Muscle layer of colon (tissue), 2 donors: ENCODE results near the gene PLEKHG4.

Experiments
- H3K27ac ChIP-seq: one replicate; pipeline ENCODE4 v1.7.0; 2013; ENCODE audit warnings: low read depth, mild to moderate bottlenecking, low read length, moderate library complexity
- H3K27me3 ChIP-seq, 2 donors: one replicate each; pipeline ENCODE4 v1.7.0; 2013; ENCODE audit warnings: low read length in 2 of 2, mild to moderate bottlenecking in 2 of 2; ENCODE audit not compliant: insufficient read depth in 2 of 2, control insufficient read depth in 1 of 2
- H3K36me3 ChIP-seq: one replicate; pipeline ENCODE4 v1.7.0; 2013; ENCODE audit warnings: mild to moderate bottlenecking, low read length; ENCODE audit not compliant: insufficient read depth
- H3K4me1 ChIP-seq: one replicate; pipeline ENCODE4 v1.7.0; 2013; ENCODE audit warnings: mild to moderate bottlenecking, low read length; ENCODE audit not compliant: insufficient read depth
- H3K4me3 ChIP-seq, 2 donors: one replicate each; pipeline ENCODE4 v1.7.0; 2013; ENCODE audit warnings: low read length in 2 of 2, low read depth in 1 of 2, mild to moderate bottlenecking in 1 of 2, moderate library complexity in 1 of 2
- H3K9ac ChIP-seq: one replicate; pipeline ENCODE4 v1.7.0; 2013; ENCODE audit warnings: low read length
- H3K9me3 ChIP-seq: one replicate; pipeline ENCODE4 v1.7.0; 2013; ENCODE audit warnings: mild to moderate bottlenecking, low read length
- donor health status: abdominal sarcoma.
- donor health status: Adenocarcinoma of cecum.

Gene PLEKHG4

DNA sequence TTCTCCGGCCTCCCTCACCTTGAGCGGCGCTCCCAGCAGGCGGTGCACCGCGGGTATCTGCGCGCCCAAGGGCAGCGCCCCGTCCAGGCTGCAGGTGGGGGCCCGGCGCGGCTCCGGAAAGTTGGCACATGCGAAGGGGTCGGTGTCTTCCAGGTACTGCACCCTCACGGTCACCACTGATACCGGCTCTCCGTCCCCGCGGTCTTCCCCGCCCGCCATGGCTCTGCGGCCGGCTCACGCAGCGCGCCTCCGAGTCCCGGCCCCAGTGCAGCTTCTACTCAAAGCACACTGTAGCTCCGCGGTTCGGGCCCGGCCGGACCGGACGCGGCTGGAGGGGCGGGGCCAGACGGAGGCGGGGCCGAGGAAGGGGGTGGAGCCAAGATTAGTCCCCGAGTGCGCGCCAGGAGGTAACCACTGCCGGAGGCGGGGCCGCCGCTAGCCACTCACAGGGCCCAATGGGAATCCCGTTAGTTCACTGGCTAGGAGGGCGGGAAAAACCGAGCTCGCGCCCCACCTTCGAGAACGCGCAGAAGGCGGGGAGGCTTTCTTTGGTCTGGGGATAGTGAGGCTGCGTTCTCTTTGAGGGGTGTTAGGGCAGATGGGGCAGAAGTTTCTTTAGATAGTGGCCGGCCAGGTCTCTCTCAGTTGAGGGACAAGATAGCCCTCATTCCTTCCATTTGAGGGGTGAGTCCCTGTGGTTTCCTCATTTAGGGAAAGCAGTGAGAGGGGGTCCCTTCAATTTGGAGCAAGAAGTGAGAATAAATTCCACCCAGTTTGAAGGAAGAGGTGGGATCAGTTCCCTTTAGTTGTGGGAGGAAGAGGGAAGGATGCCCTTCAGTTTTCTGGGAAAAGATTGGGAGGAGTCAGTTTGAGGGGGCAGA lies 31.9 kb upstream of the PLEKHG4 start, which contains the start of gene FHOD1:
FHOD1 (minus strand) TSS at position 290 of the 881 bp plus-strand sequence; CDS start at position 219, 71 bp downstream.
- H3K9me3 ChIP-seq: no peaks in the 10 kb centered on the region
- peak within 1 kb of the TSS; percentile 73 to 82 for H3K4me3 ChIP-seq
- H3K27ac ChIP-seq: peak within 1 kb of the TSS; percentile 91
- H3K4me1 ChIP-seq: peaks cover 35% of the 10 kb centered on the region
- H3K27me3 ChIP-seq: peaks cover 22 to 36% of the 10 kb centered on the region in 2 donors
- peak within 1 kb of the TSS; percentile 19 for H3K9ac ChIP-seq
- no peaks in the 10 kb centered on the region for H3K36me3 ChIP-seq

- Histone ChIP-seq H3K36me3 (no peaks in the 10 kb centered on the region), H3K9ac (no peak overlapping the region), H3K27me3 (peaks cover 22 to 42% of the 10 kb centered on the region in 2 donors), H3K4me1 (peaks cover 35% of the 10 kb centered on the region), H3K27ac (no peak overlapping the region), H3K4me3 (peak overlapping the region; percentile 49 to 82), H3K9me3 (no peaks in the 10 kb centered on the region)
These were observed 31.3 kb upstream of the PLEKHG4 start for GRCh38 chr16:67248073-67248400.

- Histone ChIP-seq H3K9ac (no peak within 1 kb of the TSS), H3K27ac (no peak within 1 kb of the TSS), H3K9me3 (no peaks in the 10 kb centered on the region), H3K27me3 (peaks cover 22 to 42% of the 10 kb centered on the region in 2 donors), H3K36me3 (no peaks in the 10 kb centered on the region), H3K4me3 (peak within 1 kb of the TSS; percentile 49 to 82), H3K4me1 (peaks cover 35% of the 10 kb centered on the region)
These were observed 30.7 kb upstream of the PLEKHG4 start, which contains the start of gene SLC9A5 for GRCh38 chr16:67248401-67249177. Gene SLC9A5, plus strand, starts transcription at chr16:67248979. Its CDS starts 36 bp downstream, at chr16:67249015.

DNA sequence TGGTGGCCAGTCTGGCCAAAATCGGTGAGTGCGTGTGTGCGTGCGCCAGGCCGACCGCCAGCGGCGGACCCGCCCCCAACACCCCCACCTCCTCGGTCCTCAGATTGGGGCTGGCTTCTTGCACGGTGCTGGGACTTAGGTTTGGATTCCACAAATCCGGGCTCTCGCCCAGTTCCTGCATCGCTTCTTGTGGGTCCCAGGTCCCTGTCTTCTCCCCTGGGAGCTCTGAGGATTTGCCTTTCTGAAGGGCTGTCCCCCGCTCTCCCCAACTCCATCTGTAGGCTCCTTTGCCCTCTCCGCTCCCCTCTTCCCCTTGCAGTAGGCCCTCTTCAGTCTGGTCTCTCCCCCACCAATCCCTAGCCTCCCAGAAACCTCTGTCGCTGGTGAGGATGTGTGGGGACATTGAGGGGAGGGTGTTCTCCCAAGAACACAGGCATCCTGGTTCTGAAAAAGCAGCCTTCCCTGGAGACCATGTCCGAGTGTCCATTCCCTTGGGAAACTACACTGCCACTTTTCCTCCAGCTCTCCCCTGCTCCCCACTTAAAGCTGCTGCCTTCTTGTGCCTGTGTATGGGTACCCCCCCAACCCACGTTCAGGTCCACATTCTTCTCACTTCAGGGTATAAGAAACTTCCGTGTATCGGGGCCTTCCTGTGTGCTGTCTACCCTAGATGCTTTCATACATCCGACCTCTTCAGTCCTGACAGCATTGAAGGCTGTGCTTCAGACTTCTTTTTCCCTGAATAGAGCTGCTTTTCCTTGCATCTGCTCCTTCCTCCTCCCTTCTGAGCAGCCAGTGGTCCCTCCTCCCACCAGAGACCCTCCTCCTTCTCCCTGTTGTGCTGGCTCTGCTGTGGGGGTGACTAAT lies 29.9 kb upstream of the PLEKHG4 start:
- Histone ChIP-seq H3K36me3 (no peaks in the 10 kb centered on the region), H3K4me3 (peak overlapping the region; percentile 49 to 82), H3K4me1 (peaks cover 29% of the 10 kb centered on the region), H3K9me3 (no peaks in the 10 kb centered on the region), H3K27ac (no peak overlapping the region), H3K9ac (no peak overlapping the region), H3K27me3 (peaks cover 22 to 42% of the 10 kb centered on the region in 2 donors)

DNA sequence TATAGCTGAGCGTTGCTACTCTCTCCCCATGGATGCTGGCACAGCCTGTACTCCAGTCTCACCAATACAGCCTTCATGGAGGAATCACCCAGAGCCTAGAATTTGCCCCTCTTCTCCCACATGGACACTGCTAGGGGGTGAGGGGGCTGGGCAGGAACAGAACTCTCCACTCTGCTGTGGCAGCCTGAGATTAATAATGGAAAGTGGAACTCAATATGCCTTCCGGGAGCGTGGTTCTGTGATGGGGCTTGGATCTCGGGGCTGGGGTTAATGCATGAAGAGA lies 29.3 kb upstream of the PLEKHG4 start:
- Histone ChIP-seq H3K4me3 (no peak overlapping the region), H3K9ac (no peak overlapping the region), H3K4me1 (peaks cover 24% of the 10 kb centered on the region), H3K9me3 (no peaks in the 10 kb centered on the region), H3K27me3 (peaks cover 22 to 42% of the 10 kb centered on the region in 2 donors), H3K27ac (no peak overlapping the region), H3K36me3 (no peaks in the 10 kb centered on the region)

GRCh38 chr16:67252609-67253497 lies 26.5 kb upstream of the PLEKHG4 start:
- Histone ChIP-seq H3K27ac (no peak overlapping the region), H3K4me1 (peaks cover 11% of the 10 kb centered on the region), H3K4me3 (no peak overlapping the region), H3K9me3 (no peaks in the 10 kb centered on the region), H3K9ac (no peak overlapping the region), H3K36me3 (no peaks in the 10 kb centered on the region), H3K27me3 (peaks cover 22 to 55% of the 10 kb centered on the region in 2 donors)

- peaks cover 12 to 39% of the 10 kb centered on the region in 2 donors for H3K27me3 ChIP-seq
- H3K36me3 ChIP-seq: no peaks in the 10 kb centered on the region
- no peaks in the 10 kb centered on the region for H3K4me1 ChIP-seq
- no peak overlapping the region for H3K4me3 ChIP-seq
- H3K9me3 ChIP-seq: no peaks in the 10 kb centered on the region
- H3K9ac ChIP-seq: no peak overlapping the region
- no peak overlapping the region for H3K27ac ChIP-seq
These were observed 24.4 kb upstream of the PLEKHG4 start for GRCh38 chr16:67254801-67255552.

GRCh38 chr16:67255553-67256221 lies 23.6 kb upstream of the PLEKHG4 start:
- Histone ChIP-seq H3K4me3 (no peak overlapping the region), H3K9ac (no peak overlapping the region), H3K36me3 (no peaks in the 10 kb centered on the region), H3K4me1 (no peaks in the 10 kb centered on the region), H3K27me3 (peaks cover 5 to 32% of the 10 kb centered on the region in 2 donors), H3K9me3 (no peaks in the 10 kb centered on the region), H3K27ac (no peak overlapping the region)

- Histone ChIP-seq H3K27me3 (peaks cover 0 to 24% of the 10 kb centered on the region in 2 donors), H3K4me3 (no peak overlapping the region), H3K4me1 (no peaks in the 10 kb centered on the region), H3K27ac (no peak overlapping the region), H3K9ac (no peak overlapping the region), H3K9me3 (no peaks in the 10 kb centered on the region), H3K36me3 (no peaks in the 10 kb centered on the region)
These were observed 22.6 kb upstream of the PLEKHG4 start for GRCh38 chr16:67256701-67257230.
